SK-N-SH treated with all-trans-retinoic acid at 6 μM for 48 hours (cell line): ENCODE results near the gene VMP1.
"Not testable (repeated sequence)": the region's sequence is repeated elsewhere in the genome, so short reads cannot be mapped to it uniquely, and the experiment has no call there.

Source experiments
- ATAC-seq: fragments of 200-7000 bp; cut with Tn5 transposase; 3 replicates; pipeline ENCODE4 v1.9.1; 2020; ENCODE audit warnings: mild to moderate bottlenecking, moderate library complexity
- ARNTL ChIP-seq: fragments of 450-650 bp; formaldehyde crosslinking; IDR thresholded peaks from 2 replicates; pipeline ENCODE4 v1.5.0; 2020; ENCODE audit warnings: low read depth, mild to moderate bottlenecking, moderate library complexity, borderline replicate concordance
- BACH2 ChIP-seq: fragments of 250-450 bp; sonication (Bioruptor Pico); IDR thresholded peaks from 2 replicates; pipeline ENCODE4 v1.9.0; 2021; ENCODE audit warnings: mild to moderate bottlenecking, borderline replicate concordance
- CSDC2 ChIP-seq: fragments of 250-450 bp; sonication (Bioruptor Pico); IDR thresholded peaks from 2 replicates; pipeline ENCODE4 v1.5.0; 2020; ENCODE audit warnings: mild to moderate bottlenecking, moderate library complexity
- ESRRG ChIP-seq: fragments of 250-450 bp; sonication (Bioruptor Pico); IDR thresholded peaks from 2 replicates; pipeline ENCODE4 v1.6.1; 2021; ENCODE audit warnings: mild to moderate bottlenecking
- GLIS3 ChIP-seq: fragments of 250-450 bp; sonication (Bioruptor Pico); IDR thresholded peaks from 2 replicates; pipeline ENCODE4 v1.5.0; 2020; ENCODE audit warnings: mild to moderate bottlenecking, moderate library complexity
- ISL1 ChIP-seq: fragments of 250-450 bp; sonication (Bioruptor Pico); IDR thresholded peaks from 2 replicates; pipeline ENCODE4 v2.1.2; 2022; ENCODE audit warnings: mild to moderate bottlenecking, moderate library complexity
- OSR1 ChIP-seq: fragments of 250-450 bp; sonication (Bioruptor Pico); IDR thresholded peaks from 2 replicates; pipeline ENCODE4 v1.8.0; 2022; ENCODE audit warnings: moderate library complexity, mild to moderate bottlenecking, inconsistent platforms
- PPARA ChIP-seq: fragments of 250-450 bp; sonication (Bioruptor Pico); IDR thresholded peaks from 2 replicates; pipeline ENCODE4 v1.5.0; 2020; ENCODE audit warnings: mild to moderate bottlenecking, borderline replicate concordance
- RARB ChIP-seq: fragments of 250-450 bp; sonication (Bioruptor Pico); IDR thresholded peaks from 2 replicates; pipeline ENCODE4 v1.8.0; 2021; ENCODE audit warnings: mild to moderate bottlenecking, moderate library complexity
- SNAI2 ChIP-seq: fragments of 250-450 bp; sonication (Bioruptor Pico); IDR thresholded peaks from 2 replicates; pipeline ENCODE4 v1.5.0; 2020; ENCODE audit warnings: mild to moderate bottlenecking, moderate library complexity
- TCF4 ChIP-seq: fragments of 250-450 bp; sonication (Bioruptor Pico); IDR thresholded peaks from 2 replicates; pipeline ENCODE4 v1.8.0; 2021; ENCODE audit warnings: mild to moderate bottlenecking, moderate library complexity, borderline replicate concordance
- TOX ChIP-seq: fragments of 250-450 bp; sonication (Bioruptor Pico); IDR thresholded peaks from 2 replicates; pipeline ENCODE4 v1.8.0; 2021; ENCODE audit warnings: mild to moderate bottlenecking, moderate library complexity, borderline replicate concordance
- ZC3H10 ChIP-seq: fragments of 250-450 bp; sonication (Bioruptor Pico); IDR thresholded peaks from 2 replicates; pipeline ENCODE4 v1.5.1; 2021; ENCODE audit warnings: mild to moderate bottlenecking, moderate library complexity
- ZFP30 ChIP-seq: fragments of 450-650 bp; formaldehyde crosslinking; IDR thresholded peaks from 2 replicates; pipeline ENCODE4 v1.5.0; 2022; ENCODE audit warnings: mild to moderate bottlenecking, moderate library complexity
- ZNF565 ChIP-seq: fragments of 450-650 bp; formaldehyde crosslinking; conservative IDR thresholded peaks from 2 replicates; pipeline ENCODE4 v1.5.0; 2020; ENCODE audit warnings: low read depth, mild to moderate bottlenecking, moderate library complexity
- ZNF8 ChIP-seq: fragments of 450-650 bp; formaldehyde crosslinking; IDR thresholded peaks from 2 replicates; pipeline ENCODE4 v1.5.0; 2020; ENCODE audit warnings: mild to moderate bottlenecking, moderate library complexity
- TF ChIP-seq, protein P1 (sequence below): fragments of 250-450 bp; sonication (Bioruptor Pico); IDR thresholded peaks from 2 replicates; pipeline ENCODE4 v1.5.1; 2020; ENCODE audit warnings: low read depth, mild to moderate bottlenecking, moderate library complexity
- TF ChIP-seq, protein P2 (sequence below): fragments of 250-450 bp; sonication (Bioruptor Pico); IDR thresholded peaks from 2 replicates; pipeline ENCODE4 v1.5.0; 2020; ENCODE audit warnings: mild to moderate bottlenecking, moderate library complexity
- TF ChIP-seq, protein P3 (sequence below): fragments of 250-450 bp; sonication (Bioruptor Pico); IDR thresholded peaks from 2 replicates; pipeline ENCODE4 v1.5.1; 2021; ENCODE audit warnings: mild to moderate bottlenecking, moderate library complexity
- TF ChIP-seq, protein P4 (sequence below): fragments of 250-450 bp; sonication (Bioruptor Pico); IDR thresholded peaks from 2 replicates; pipeline ENCODE4 v1.8.0; 2021; ENCODE audit warnings: low read depth, mild to moderate bottlenecking, moderate library complexity, borderline replicate concordance

The VMP1 gene

DNA sequence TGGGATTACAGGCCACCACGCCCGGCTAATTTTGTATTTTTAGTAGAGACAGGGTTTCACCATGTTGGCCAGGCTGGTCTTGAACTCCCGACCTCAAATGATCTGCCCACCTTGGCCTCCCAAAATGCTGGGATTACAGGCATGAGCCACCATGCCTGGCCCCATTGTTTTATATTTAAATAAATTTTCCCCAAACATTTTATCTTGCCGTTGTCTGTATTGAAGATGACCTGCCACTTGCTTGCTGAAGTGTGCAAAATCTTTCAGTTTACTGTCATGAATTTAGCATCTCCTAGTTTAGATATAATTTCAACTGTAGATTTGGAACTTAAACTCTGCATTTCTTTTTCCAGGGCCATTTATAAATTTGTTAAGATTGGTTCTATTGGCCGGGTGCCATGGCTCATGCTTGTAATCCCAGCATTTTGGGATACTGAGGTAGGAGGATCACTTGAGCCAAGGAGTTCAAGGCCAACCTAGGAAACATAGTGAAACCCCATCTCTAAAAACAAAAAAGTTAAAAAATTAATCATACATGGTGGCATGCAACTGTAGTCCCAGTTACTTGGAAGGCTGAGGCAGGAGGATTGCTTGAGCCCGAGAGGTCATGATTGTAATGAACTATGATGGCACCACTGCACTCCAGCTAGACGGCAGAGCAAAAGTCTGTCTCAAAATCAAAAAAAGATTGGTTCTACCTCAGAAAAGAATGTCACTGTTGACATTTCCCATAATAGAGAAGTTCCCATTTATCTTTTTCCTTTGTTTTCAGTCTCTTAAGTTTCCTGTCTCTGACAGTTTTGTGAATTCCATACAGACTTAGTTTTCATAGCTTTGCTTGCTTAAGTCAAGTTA, 84.4 kb downstream of the VMP1 start (continued):
- TF ChIP-seq, protein P1, sequence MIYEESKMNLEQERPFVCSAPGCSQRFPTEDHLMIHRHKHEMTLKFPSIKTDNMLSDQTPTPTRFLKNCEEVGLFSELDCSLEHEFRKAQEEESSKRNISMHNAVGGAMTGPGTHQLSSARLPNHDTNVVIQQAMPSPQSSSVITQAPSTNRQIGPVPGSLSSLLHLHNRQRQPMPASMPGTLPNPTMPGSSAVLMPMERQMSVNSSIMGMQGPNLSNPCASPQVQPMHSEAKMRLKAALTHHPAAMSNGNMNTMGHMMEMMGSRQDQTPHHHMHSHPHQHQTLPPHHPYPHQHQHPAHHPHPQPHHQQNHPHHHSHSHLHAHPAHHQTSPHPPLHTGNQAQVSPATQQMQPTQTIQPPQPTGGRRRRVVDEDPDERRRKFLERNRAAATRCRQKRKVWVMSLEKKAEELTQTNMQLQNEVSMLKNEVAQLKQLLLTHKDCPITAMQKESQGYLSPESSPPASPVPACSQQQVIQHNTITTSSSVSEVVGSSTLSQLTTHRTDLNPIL (CRISPR knock-in tag): no peak
- TF ChIP-seq ARNTL (CRISPR knock-in tag): no peak

DNA sequence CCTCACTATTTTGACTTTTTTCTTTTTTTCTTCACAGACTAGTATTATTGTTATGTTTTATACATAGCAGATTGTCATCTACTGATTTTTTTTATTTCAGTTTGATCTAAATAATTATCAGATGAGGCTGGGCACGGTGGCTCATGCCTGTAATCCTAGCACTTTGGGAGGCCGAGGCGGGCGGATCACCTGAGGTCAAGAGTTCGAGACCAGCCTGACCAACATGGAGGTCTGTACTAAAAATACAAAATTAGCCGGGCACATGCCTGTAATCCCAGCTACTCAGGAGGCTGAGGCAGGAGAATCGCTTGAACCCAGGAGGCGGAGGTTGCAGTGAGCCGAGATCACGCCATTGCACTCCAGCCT, 85.0 kb downstream of the VMP1 start:
- ATAC-seq: not testable (repeated sequence)

DNA sequence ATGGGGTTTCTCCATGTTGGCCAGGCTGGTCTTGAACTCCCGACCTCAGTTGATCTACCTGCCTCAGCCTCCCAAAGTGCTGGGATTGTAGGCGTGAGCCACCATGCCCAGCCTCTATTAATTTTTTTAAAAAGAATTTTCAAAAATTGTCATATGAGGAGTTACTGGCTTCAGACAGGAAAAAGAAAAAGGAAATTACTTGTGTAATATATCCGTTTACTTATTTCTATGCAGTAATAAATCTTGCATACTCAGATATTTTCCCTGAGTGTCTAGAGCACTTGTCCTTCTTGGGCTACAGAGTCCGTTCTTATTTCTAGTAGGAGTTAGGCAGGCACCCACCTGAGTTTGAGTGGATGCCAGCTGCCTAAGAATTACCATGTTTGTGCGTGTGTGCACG, 85.8 kb downstream of the VMP1 start:
- ATAC-seq: no peak
- no peak for TF ChIP-seq ZNF8 (CRISPR knock-in tag)
- no peak for TF ChIP-seq ARNTL (CRISPR knock-in tag)
- TF ChIP-seq ZNF565 (CRISPR knock-in tag): no peak
- TF ChIP-seq GLIS3 (CRISPR knock-in tag): no peak
- TF ChIP-seq, protein P2, sequence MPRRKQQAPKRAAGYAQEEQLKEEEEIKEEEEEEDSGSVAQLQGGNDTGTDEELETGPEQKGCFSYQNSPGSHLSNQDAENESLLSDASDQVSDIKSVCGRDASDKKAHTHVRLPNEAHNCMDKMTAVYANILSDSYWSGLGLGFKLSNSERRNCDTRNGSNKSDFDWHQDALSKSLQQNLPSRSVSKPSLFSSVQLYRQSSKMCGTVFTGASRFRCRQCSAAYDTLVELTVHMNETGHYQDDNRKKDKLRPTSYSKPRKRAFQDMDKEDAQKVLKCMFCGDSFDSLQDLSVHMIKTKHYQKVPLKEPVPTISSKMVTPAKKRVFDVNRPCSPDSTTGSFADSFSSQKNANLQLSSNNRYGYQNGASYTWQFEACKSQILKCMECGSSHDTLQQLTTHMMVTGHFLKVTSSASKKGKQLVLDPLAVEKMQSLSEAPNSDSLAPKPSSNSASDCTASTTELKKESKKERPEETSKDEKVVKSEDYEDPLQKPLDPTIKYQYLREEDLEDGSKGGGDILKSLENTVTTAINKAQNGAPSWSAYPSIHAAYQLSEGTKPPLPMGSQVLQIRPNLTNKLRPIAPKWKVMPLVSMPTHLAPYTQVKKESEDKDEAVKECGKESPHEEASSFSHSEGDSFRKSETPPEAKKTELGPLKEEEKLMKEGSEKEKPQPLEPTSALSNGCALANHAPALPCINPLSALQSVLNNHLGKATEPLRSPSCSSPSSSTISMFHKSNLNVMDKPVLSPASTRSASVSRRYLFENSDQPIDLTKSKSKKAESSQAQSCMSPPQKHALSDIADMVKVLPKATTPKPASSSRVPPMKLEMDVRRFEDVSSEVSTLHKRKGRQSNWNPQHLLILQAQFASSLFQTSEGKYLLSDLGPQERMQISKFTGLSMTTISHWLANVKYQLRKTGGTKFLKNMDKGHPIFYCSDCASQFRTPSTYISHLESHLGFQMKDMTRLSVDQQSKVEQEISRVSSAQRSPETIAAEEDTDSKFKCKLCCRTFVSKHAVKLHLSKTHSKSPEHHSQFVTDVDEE (CRISPR knock-in tag): no peak
- no peak for TF ChIP-seq ZFP30 (CRISPR knock-in tag)
- TF ChIP-seq PPARA (CRISPR knock-in tag): no peak
- no peak for TF ChIP-seq ZC3H10 (CRISPR knock-in tag)
- no peak for TF ChIP-seq BACH2 (CRISPR knock-in tag)
- TF ChIP-seq, protein P3, sequence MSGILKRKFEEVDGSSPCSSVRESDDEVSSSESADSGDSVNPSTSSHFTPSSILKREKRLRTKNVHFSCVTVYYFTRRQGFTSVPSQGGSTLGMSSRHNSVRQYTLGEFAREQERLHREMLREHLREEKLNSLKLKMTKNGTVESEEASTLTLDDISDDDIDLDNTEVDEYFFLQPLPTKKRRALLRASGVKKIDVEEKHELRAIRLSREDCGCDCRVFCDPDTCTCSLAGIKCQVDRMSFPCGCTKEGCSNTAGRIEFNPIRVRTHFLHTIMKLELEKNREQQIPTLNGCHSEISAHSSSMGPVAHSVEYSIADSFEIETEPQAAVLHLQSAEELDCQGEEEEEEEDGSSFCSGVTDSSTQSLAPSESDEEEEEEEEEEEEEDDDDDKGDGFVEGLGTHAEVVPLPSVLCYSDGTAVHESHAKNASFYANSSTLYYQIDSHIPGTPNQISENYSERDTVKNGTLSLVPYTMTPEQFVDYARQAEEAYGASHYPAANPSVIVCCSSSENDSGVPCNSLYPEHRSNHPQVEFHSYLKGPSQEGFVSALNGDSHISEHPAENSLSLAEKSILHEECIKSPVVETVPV (CRISPR knock-in tag): no peak
- TF ChIP-seq SNAI2 (CRISPR knock-in tag): no peak
- no peak for TF ChIP-seq ISL1 (CRISPR knock-in tag)
- no peak for TF ChIP-seq ESRRG (CRISPR knock-in tag)
- no peak for TF ChIP-seq CSDC2 (CRISPR knock-in tag)
- no peak for TF ChIP-seq OSR1 (CRISPR knock-in tag)
- TF ChIP-seq TCF4 (CRISPR knock-in tag): no peak
- TF ChIP-seq, protein P4, sequence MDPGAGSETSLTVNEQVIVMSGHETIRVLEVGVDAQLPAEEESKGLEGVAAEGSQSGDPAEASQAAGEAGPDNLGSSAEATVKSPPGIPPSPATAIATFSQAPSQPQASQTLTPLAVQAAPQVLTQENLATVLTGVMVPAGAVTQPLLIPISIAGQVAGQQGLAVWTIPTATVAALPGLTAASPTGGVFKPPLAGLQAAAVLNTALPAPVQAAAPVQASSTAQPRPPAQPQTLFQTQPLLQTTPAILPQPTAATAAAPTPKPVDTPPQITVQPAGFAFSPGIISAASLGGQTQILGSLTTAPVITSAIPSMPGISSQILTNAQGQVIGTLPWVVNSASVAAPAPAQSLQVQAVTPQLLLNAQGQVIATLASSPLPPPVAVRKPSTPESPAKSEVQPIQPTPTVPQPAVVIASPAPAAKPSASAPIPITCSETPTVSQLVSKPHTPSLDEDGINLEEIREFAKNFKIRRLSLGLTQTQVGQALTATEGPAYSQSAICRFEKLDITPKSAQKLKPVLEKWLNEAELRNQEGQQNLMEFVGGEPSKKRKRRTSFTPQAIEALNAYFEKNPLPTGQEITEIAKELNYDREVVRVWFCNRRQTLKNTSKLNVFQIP (CRISPR knock-in tag): no peak
- TF ChIP-seq RARB (CRISPR knock-in tag): no peak
- no peak for TF ChIP-seq TOX (CRISPR knock-in tag)

DNA sequence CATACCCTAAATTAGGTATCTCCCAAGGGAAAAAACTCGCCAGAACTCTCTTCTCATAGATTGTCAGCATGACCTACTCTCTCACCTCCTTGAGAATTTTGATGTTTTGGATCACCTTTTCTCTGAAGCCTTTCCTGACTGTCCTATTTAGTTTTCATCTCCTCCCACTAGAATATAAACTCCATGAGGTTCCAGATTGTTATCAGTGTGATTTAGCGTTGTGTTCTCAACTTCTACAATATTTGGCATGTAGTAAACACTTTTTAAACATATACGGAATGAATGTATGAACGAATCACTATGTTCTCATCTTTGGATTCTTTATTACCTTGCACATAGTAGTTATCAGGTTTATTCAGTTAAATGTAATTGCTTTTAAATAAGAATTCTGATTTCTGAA, 88.7 kb downstream of the VMP1 start:
- no peak for ATAC-seq
- no peak for TF ChIP-seq CSDC2 (CRISPR knock-in tag)
- TF ChIP-seq TCF4 (CRISPR knock-in tag): no peak
- TF ChIP-seq ZC3H10 (CRISPR knock-in tag): no peak
- no peak for TF ChIP-seq ARNTL (CRISPR knock-in tag)
- no peak for TF ChIP-seq ISL1 (CRISPR knock-in tag)
- TF ChIP-seq, protein P2 (CRISPR knock-in tag): no peak
- TF ChIP-seq GLIS3 (CRISPR knock-in tag): no peak
